Endothelial cell of umbilical vein (primary cell): ENCODE data around the gene ICAM3. TPM values are rescaled to one million over a fixed set of nuclear protein-coding genes. Genes with fewer than 3 reads are reported as not detected.

Experiments
- Bru-seq: library from RNA; stranded (reverse); fragments of 400-500 nt; gene quantifications from one replicate; lab custom pipeline; 2021; lab: Mats Ljungman, UMichigan
- BruChase-seq, 2 experiments: library from RNA; stranded (reverse); fragments of 400-500 nt; gene quantifications; one replicate each; lab custom pipeline; 2021; lab: Mats Ljungman, UMichigan
- BruUV-seq: library from RNA; stranded (reverse); fragments of 400-500 nt; replicated peaks from 2 replicates; lab custom pipeline; 2021; lab: Mats Ljungman, UMichigan
- CTCF ChIA-PET: fragments of 300-600, 350-600 bp; sonication (Branson Sonifier 250); formaldehyde crosslinking; loops from one replicate; lab custom pipeline; 2021; ENCODE audit warnings: antibody characterized with exemption, inconsistent platforms; lab: Charles Lee
- POLR2A ChIA-PET: fragments of 300-600, 350-600 bp; sonication (Branson Sonifier 250); formaldehyde crosslinking; loops from one replicate; lab custom pipeline; 2021; ENCODE audit warnings: antibody characterized with exemption, inconsistent platforms; lab: Charles Lee
- DNase-seq: peaks from one replicate; pipeline ENCODE4 v3.0.0-alpha.2; 2011; ENCODE audit warnings: low read depth, low spot score
- FAIRE-seq: peaks from 2 replicates; lab custom pipeline; 2011; peaks lifted over from hg19 to GRCh38; lab: Jason Lieb, UNC
- H2AFZ ChIP-seq: 2 replicates; pipeline ENCODE4 v1.6.0; 2012; ENCODE audit warnings: low read depth, low read length, control low read depth, inconsistent platforms
- H3K27ac ChIP-seq: 2 replicates; pipeline ENCODE4 v1.5.1; 2011; ENCODE audit warnings: low read depth, mild to moderate bottlenecking, control low read depth, low read length, moderate library complexity; ENCODE audit not compliant: insufficient read depth
- H3K27me3 ChIP-seq, 2 experiments: 2 replicates each; pipeline versions ENCODE4 v1.6.0 to v1.6.1; 2011; ENCODE audit warnings: low read length in 2 of 2, mixed read lengths in 1 of 2; ENCODE audit not compliant: control insufficient read depth in 2 of 2, insufficient read depth in 2 of 2
- H3K36me3 ChIP-seq, 2 experiments: 2 replicates in 1 of 2; 3 replicates in 1 of 2; pipeline ENCODE4 v1.5.1; 2011; ENCODE audit warnings: low read length in 2 of 2, mild to moderate bottlenecking in 1 of 2, moderate library complexity in 1 of 2; ENCODE audit not compliant: control insufficient read depth in 2 of 2, insufficient read depth in 2 of 2; ENCODE audit errors: extremely low read depth in 1 of 2
- H3K4me1 ChIP-seq: 3 replicates; pipeline ENCODE4 v1.5.1; 2011; ENCODE audit warnings: mild to moderate bottlenecking, low read length; ENCODE audit not compliant: control insufficient read depth, insufficient read depth; ENCODE audit errors: extremely low read depth
- H3K4me2 ChIP-seq: 2 replicates; pipeline ENCODE4 v1.6.1; 2011; ENCODE audit warnings: low read length, control low read depth, mixed read lengths; ENCODE audit not compliant: insufficient read depth
- H3K4me3 ChIP-seq, 3 experiments: fragments of 200-600 bp in 1 of 3; sonication (generic), shearing (Covaris generic) in 1 of 3; replicated peaks in 1 of 3; 2 replicates each; pipeline ENCODE4 v1.5.1; 2011 to 2016; ENCODE audit warnings: control low read depth in 3 of 3, low read length in 3 of 3, mild to moderate bottlenecking in 2 of 3, inconsistent platforms in 1 of 3, low read depth in 1 of 3, moderate library complexity in 1 of 3; ENCODE audit not compliant: insufficient read depth in 1 of 3
- H3K79me2 ChIP-seq: 2 replicates; pipeline ENCODE4 v1.6.0; 2012; ENCODE audit warnings: low read length, inconsistent platforms; ENCODE audit not compliant: control insufficient read depth, insufficient read depth
- H3K9ac ChIP-seq: replicated peaks from 2 replicates; pipeline ENCODE3; 2011; ENCODE audit warnings: low read length, control low read depth; ENCODE audit not compliant: insufficient read depth; ENCODE audit errors: extremely low read depth
- H3K9me1 ChIP-seq: replicated peaks from 3 replicates; pipeline ENCODE4 v1.6.0; 2011; ENCODE audit warnings: mild to moderate bottlenecking, low read length; ENCODE audit not compliant: control insufficient read depth, insufficient read depth; ENCODE audit errors: extremely low read depth
- H3K9me3 ChIP-seq: replicated peaks from 2 replicates; pipeline ENCODE4 v1.5.1; 2012; ENCODE audit warnings: low read length, inconsistent platforms; ENCODE audit not compliant: control insufficient read depth, insufficient read depth
- H4K20me1 ChIP-seq: replicated peaks from 2 replicates; pipeline ENCODE3; 2011; ENCODE audit warnings: mild to moderate bottlenecking, low read length; ENCODE audit not compliant: control insufficient read depth, insufficient read depth; ENCODE audit errors: extremely low read depth
- CTCF ChIP-seq, 2 donors: IDR thresholded peaks; 1 replicate in 1 of 2; 2 replicates in 1 of 2; pipeline ENCODE4 v1.5.1; 2011; ENCODE audit warnings: low read length in 2 of 2, mild to moderate bottlenecking in 2 of 2, moderate library complexity in 2 of 2, control low read depth in 1 of 2, inconsistent platforms in 1 of 2, low read depth in 1 of 2; ENCODE audit not compliant: insufficient read depth in 1 of 2; ENCODE audit errors: extremely low read depth in 1 of 2
- EZH2 ChIP-seq: IDR thresholded peaks from 2 replicates; pipeline ENCODE4 v1.6.1; 2012; ENCODE audit warnings: borderline replicate concordance, low read depth, mild to moderate bottlenecking, moderate library complexity, low read length, inconsistent platforms; ENCODE audit not compliant: severe bottlenecking
- FOS ChIP-seq: IDR thresholded peaks from 2 replicates; pipeline ENCODE4 v1.6.1; 2011; ENCODE audit warnings: mild to moderate bottlenecking, low read length, moderate library complexity, borderline replicate concordance; ENCODE audit not compliant: insufficient read depth
- GATA2 ChIP-seq: IDR thresholded peaks from 2 replicates; pipeline ENCODE4 v1.7.0; 2011; ENCODE audit warnings: low read depth, mild to moderate bottlenecking, moderate library complexity, mixed read lengths, low read length; ENCODE audit not compliant: insufficient read length, insufficient read depth
- JUN ChIP-seq: IDR thresholded peaks from 2 replicates; pipeline ENCODE4 v1.6.1; 2011; ENCODE audit warnings: borderline replicate concordance, low read depth; ENCODE audit not compliant: insufficient read length, insufficient read depth
- MAX ChIP-seq: IDR thresholded peaks from 2 replicates; pipeline ENCODE4 v1.6.1; 2011; ENCODE audit not compliant: insufficient read depth, insufficient read length
- MYC ChIP-seq: IDR thresholded peaks from one replicate; pipeline ENCODE4 v1.6.1; 2011; ENCODE audit warnings: mild to moderate bottlenecking, low read depth, low read length
- POLR2A ChIP-seq: IDR thresholded peaks from 2 replicates; pipeline ENCODE4 v1.6.1; 2012; ENCODE audit warnings: low read depth, mild to moderate bottlenecking, control low read depth, low read length
- POLR2AphosphoS5 ChIP-seq: IDR thresholded peaks from 2 replicates; pipeline ENCODE4 v1.6.1; 2012; ENCODE audit warnings: low read depth, mild to moderate bottlenecking, control low read depth, low read length, moderate library complexity; ENCODE audit not compliant: insufficient read depth
- dilution Hi-C: fragments of 300-500 bp; cut with MboI; formaldehyde crosslinking; loops from one replicate; pipeline ENCODE4 v1.15.0; 2019; ENCODE audit warnings: low sequenced_read_pairs; ENCODE audit not compliant: extremely low pct_ligation_motif_present
- intact Hi-C: fragments of 100-400 bp; cut with micrococcal nuclease; formaldehyde crosslinking; loops from one replicate; pipeline ENCODE4 v1.10.0; 2022
- long read RNA-seq: library from polyadenylated mRNA; stranded (forward); transcript quantifications from one replicate; pipeline ENCODE4 v2.0.0, GENCODE V29; 2021
- polyA minus RNA-seq, 3 experiments: library from RNA; depleted of rRNA, polyadenylated mRNA; stranded (reverse); fragments of >200 nt; gene quantifications; 1 replicate in 1 of 3; 2 replicates in 2 of 3; pipeline ENCODE4 v1.2.3, GENCODE V29; 2011
- polyA plus RNA-seq, 4 experiments: library from polyadenylated mRNA; depleted of rRNA in 3 of 4; stranded (reverse) in 3 of 4; unstranded in 1 of 4; fragments of >200 nt; gene quantifications; 2 replicates each; pipeline versions ENCODE4 v1.2.1 to v1.2.3, GENCODE V29; 2011 to 2012; ENCODE audit warnings: missing spikeins in 1 of 4
- total RNA-seq: library from RNA; stranded (reverse); gene quantifications from 2 replicates; pipeline ENCODE4 v1.2.3, GENCODE V29; 2021

The ICAM3 gene
- total RNA-seq (11.4 and 11.6 TPM in 2 replicates), polyA plus RNA-seq (6.7 and 8.7 TPM in 2 replicates), polyA minus RNA-seq (5.5 and 6.3 TPM in 2 replicates), Bru-seq, nascent RNA (percentile 23 among the genes with signal in this experiment), BruChase-seq, experiment 1, labeled RNA remaining after a 6-hour chase (percentile 49 among the genes with signal in this experiment), BruChase-seq, experiment 2, labeled RNA remaining after a 2-hour chase (percentile 29 among the genes with signal in this experiment)
- 6.2 and 7.3 TPM in 2 replicates for polyA plus RNA-seq (2011; cell fraction: cytosol; rRNA removed)
- polyA plus RNA-seq (2011; cell fraction: nucleus; rRNA removed) = 1.8 and 3.0 TPM in 2 replicates
- polyA plus RNA-seq (2012) = 7.0 and 9.1 TPM in 2 replicates
- 8.2 TPM for polyA minus RNA-seq (2011; cell fraction: cytosol; rRNA and poly(A)+ RNA removed)
- 1.2 and 1.3 TPM in 2 replicates for polyA minus RNA-seq (2011; cell fraction: nucleus; rRNA and poly(A)+ RNA removed)
- long read RNA-seq, partial matches to known transcripts = 23 of 35 reads
- long read RNA-seq, other reads (novel, unspliced or antisense) = 11 of 35 reads

GRCh38 chr19:10339380-10339960 is at the start of gene ICAM3:
Gene ICAM3, minus strand, starts transcription at chr19:10339624. Its CDS starts 10 bp downstream, at chr19:10339614.
- CTCF ChIA-PET = no interaction called here
- DNase-seq = no peak

More at GRCh38 chr19:10339380-10339960, at the start of gene ICAM3:
- peaks cover 2% of the 10 kb centered on the region for H3K4me1 ChIP-seq
- dilution Hi-C loops (no loop called here), intact Hi-C loops (no loop called here)
- FAIRE-seq = no peak
- no peaks in the 10 kb centered on the region for H4K20me1 ChIP-seq
- H3K9me3 ChIP-seq = no peaks in the 10 kb centered on the region
- H3K4me3 ChIP-seq = no peak within 1 kb of the TSS
- TF ChIP-seq FOS (no peak), GATA2 (no peak), JUN (no peak), EZH2 (no peak), MAX (no peak), CTCF (IDR thresholded peaks at IDR 0.05; ENCODE audit: extremely low read depth in 1 of 2, insufficient read depth in 1 of 2, low read depth in 1 of 2, low read length in 2 of 2) (no peak), POLR2AphosphoS5 (no peak), POLR2A (no peak), MYC (no peak)
- no peaks in the 10 kb centered on the region for H3K9me1 ChIP-seq
- H3K9ac ChIP-seq = no peak within 1 kb of the TSS
- H3K27me3 ChIP-seq = no peaks in the 10 kb centered on the region
- H2AFZ ChIP-seq = peak within 1 kb of the TSS; percentile 55
- H3K36me3 ChIP-seq = no peaks in the 10 kb centered on the region
- POLR2A ChIA-PET = no interaction called here
- no peak within 1 kb of the TSS for H3K4me2 ChIP-seq
- no peaks in the 10 kb centered on the region for H3K79me2 ChIP-seq
- H3K27ac ChIP-seq = no peak within 1 kb of the TSS
- BruUV-seq = no TSS peak
